Measurements from ENCODE around the gene MBLAC2. TPM values are rescaled to one million over a fixed set of nuclear protein-coding genes. Genes with fewer than 3 reads are reported as not detected.

MBLAC2 gene
- total RNA-seq, 1 experiment from 2014 or later: 5.7 TPM

DNA sequence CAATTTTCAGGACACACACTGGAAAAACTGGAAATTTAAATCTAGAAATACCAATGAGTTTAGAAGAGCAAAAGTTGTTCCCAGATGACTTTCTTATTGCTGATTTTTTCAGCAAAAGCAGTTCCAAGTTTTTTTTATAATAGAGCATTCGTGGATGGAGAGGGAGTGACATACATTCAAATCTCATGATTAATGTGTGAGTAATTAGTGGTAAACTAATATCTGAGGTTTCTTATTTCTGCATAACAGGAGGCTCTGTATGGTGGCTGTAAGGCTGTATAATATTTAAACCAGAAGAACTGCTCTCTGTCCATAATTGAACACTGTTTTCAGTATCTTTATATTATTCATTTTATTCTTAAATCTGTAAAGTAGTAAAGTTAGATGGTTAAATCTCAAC is 29.0 kb upstream of the MBLAC2 start:
- no peak overlapping the region for H3K4me2 ChIP-seq (ENCODE audit: low read length)
- no peaks in the 10 kb centered on the region for H3K79me2 ChIP-seq (ENCODE audit: insufficient read depth, low read length)
- H3K9me3 ChIP-seq (ENCODE audit: control insufficient read depth in 1 of 2, insufficient read depth in 1 of 2, low read depth in 1 of 2, low read length in 2 of 2): no peaks in the 10 kb centered on the region
- RAD21 ChIA-PET (ENCODE audit: low non-redundant PET in 1 of 2, low total read pairs in 2 of 2, uncharacterized antibody in 2 of 2, unreplicated experiment in 2 of 2): no interaction called here
- H3K4me3 ChIP-seq (replicated peaks in 1 of 2; ENCODE audit: low read depth in 1 of 2, low read length in 2 of 2): no peak overlapping the region
- no TSS peak for BruUV-seq (replicated peaks)
- no peak overlapping the region for H3K9ac ChIP-seq (ENCODE audit: low read length)
- H4K20me1 ChIP-seq (ENCODE audit: insufficient read depth): no peaks in the 10 kb centered on the region
- no peak overlapping the region for H3K27ac ChIP-seq (ENCODE audit: low read depth, low read length)
- no peak for ATAC-seq
- H3K9me2 ChIP-seq (ENCODE audit: insufficient read depth): no peaks in the 10 kb centered on the region
- no peaks in the 10 kb centered on the region for H3K4me1 ChIP-seq (ENCODE audit: control insufficient read depth in 1 of 2, insufficient read depth in 2 of 2, low read length in 2 of 2)
- POLR2A ChIA-PET: no interaction called here
- 0 out of 4 replicates have a peak, but pooled peaks cover 0 to 5% of the 10 kb centered on the region in 2 experiments for H3K36me3 ChIP-seq (ENCODE audit: control insufficient read depth in 1 of 2, insufficient read depth in 2 of 2, low read length in 2 of 2)
- no peak overlapping the region for H2AFZ ChIP-seq (ENCODE audit: low read depth, low read length, poor library complexity, severe bottlenecking)
- no peak for TF ChIP-seq RAD21 (IDR thresholded peaks at IDR 0.05; ENCODE audit: low read depth)
- TF ChIP-seq TCF7L2 (IDR thresholded peaks at IDR 0.05; ENCODE audit: borderline replicate concordance, extremely low read depth, insufficient read depth, insufficient read length): no peak
- TF ChIP-seq YY1 (IDR thresholded peaks at IDR 0.05; ENCODE audit: extremely low read depth, insufficient replicate concordance, low read depth, low read length): no peak
- no peak for TF ChIP-seq JUND (IDR thresholded peaks at IDR 0.05)
- TF ChIP-seq EZH2phosphoT487 (IDR thresholded peaks at IDR 0.05; ENCODE audit: borderline replicate concordance): no peak
- intact Hi-C loops (cut with micrococcal nuclease): no loop called here
- no peak for DNase-seq (ENCODE audit: low read depth, low spot score)
- CTCF ChIA-PET: no interaction called here
- no peaks in the 10 kb centered on the region for H3K27me3 ChIP-seq (ENCODE audit: insufficient read depth, low read length)

DNA sequence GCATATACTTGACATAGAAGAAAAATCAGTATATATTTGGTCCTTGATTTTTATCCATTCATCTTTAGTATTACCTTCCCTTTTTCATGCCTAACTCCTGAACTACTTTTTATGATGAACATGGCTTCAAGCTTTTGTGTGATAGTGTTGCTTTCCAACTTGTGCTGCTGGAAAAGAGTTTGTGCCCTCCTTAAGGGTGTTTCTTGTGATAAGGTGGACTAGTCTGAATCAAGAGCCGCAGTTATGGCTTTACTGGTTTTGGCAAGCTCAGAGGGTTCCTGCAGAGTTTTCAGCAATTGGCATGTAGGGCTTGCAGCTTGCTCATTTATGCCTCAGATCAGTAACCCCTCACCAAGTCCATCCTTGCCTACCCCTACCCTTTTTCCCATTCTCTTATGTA is 20.6 kb upstream of the MBLAC2 start:
- ChIA-PET POLR2A (no interaction called here), CTCF (no interaction called here), RAD21 (ENCODE audit: low non-redundant PET in 1 of 2, low total read pairs in 2 of 2, uncharacterized antibody in 2 of 2, unreplicated experiment in 2 of 2) (no interaction called here)
- TF ChIP-seq, protein P1, sequence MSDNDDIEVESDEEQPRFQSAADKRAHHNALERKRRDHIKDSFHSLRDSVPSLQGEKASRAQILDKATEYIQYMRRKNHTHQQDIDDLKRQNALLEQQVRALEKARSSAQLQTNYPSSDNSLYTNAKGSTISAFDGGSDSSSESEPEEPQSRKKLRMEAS (IDR thresholded peaks at IDR 0.05): no peak
- TF ChIP-seq SRF (IDR thresholded peaks at IDR 0.05; ENCODE audit: low read depth): no peak
- TF ChIP-seq YY1 (IDR thresholded peaks at IDR 0.05; ENCODE audit: extremely low read depth, insufficient replicate concordance, low read depth, low read length): no peak
- TF ChIP-seq, protein P2, sequence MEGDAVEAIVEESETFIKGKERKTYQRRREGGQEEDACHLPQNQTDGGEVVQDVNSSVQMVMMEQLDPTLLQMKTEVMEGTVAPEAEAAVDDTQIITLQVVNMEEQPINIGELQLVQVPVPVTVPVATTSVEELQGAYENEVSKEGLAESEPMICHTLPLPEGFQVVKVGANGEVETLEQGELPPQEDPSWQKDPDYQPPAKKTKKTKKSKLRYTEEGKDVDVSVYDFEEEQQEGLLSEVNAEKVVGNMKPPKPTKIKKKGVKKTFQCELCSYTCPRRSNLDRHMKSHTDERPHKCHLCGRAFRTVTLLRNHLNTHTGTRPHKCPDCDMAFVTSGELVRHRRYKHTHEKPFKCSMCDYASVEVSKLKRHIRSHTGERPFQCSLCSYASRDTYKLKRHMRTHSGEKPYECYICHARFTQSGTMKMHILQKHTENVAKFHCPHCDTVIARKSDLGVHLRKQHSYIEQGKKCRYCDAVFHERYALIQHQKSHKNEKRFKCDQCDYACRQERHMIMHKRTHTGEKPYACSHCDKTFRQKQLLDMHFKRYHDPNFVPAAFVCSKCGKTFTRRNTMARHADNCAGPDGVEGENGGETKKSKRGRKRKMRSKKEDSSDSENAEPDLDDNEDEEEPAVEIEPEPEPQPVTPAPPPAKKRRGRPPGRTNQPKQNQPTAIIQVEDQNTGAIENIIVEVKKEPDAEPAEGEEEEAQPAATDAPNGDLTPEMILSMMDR (IDR thresholded peaks at IDR 0.05 in 2 of 3, conservative IDR thresholded peaks at IDR 0.05 in 1 of 3; ENCODE audit: borderline replicate concordance in 1 of 3, insufficient read depth in 1 of 3, low read depth in 2 of 3, low read length in 2 of 3): no peak
- TF ChIP-seq, protein P3, sequence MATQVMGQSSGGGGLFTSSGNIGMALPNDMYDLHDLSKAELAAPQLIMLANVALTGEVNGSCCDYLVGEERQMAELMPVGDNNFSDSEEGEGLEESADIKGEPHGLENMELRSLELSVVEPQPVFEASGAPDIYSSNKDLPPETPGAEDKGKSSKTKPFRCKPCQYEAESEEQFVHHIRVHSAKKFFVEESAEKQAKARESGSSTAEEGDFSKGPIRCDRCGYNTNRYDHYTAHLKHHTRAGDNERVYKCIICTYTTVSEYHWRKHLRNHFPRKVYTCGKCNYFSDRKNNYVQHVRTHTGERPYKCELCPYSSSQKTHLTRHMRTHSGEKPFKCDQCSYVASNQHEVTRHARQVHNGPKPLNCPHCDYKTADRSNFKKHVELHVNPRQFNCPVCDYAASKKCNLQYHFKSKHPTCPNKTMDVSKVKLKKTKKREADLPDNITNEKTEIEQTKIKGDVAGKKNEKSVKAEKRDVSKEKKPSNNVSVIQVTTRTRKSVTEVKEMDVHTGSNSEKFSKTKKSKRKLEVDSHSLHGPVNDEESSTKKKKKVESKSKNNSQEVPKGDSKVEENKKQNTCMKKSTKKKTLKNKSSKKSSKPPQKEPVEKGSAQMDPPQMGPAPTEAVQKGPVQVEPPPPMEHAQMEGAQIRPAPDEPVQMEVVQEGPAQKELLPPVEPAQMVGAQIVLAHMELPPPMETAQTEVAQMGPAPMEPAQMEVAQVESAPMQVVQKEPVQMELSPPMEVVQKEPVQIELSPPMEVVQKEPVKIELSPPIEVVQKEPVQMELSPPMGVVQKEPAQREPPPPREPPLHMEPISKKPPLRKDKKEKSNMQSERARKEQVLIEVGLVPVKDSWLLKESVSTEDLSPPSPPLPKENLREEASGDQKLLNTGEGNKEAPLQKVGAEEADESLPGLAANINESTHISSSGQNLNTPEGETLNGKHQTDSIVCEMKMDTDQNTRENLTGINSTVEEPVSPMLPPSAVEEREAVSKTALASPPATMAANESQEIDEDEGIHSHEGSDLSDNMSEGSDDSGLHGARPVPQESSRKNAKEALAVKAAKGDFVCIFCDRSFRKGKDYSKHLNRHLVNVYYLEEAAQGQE (IDR thresholded peaks at IDR 0.05; ENCODE audit: low read depth): no peak
- no peak for TF ChIP-seq EGR1 (IDR thresholded peaks at IDR 0.05; ENCODE audit: low read depth)
- no peak for TF ChIP-seq SP1 (IDR thresholded peaks at IDR 0.05; ENCODE audit: low read depth)
- TF ChIP-seq ZFX (IDR thresholded peaks at IDR 0.05): no peak
- TF ChIP-seq, protein P4, sequence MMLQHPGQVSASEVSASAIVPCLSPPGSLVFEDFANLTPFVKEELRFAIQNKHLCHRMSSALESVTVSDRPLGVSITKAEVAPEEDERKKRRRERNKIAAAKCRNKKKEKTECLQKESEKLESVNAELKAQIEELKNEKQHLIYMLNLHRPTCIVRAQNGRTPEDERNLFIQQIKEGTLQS (IDR thresholded peaks at IDR 0.05): no peak
- H2AFZ ChIP-seq (ENCODE audit: low read depth, low read length, poor library complexity, severe bottlenecking): no peak overlapping the region
- no peak for ATAC-seq
- no TSS peak for BruUV-seq (replicated peaks)
- peaks cover 6 to 12% of the 10 kb centered on the region in 2 experiments; a peak in 3 of 4 replicates for H3K36me3 ChIP-seq (ENCODE audit: control insufficient read depth in 1 of 2, insufficient read depth in 2 of 2, low read length in 2 of 2)
- no peaks in the 10 kb centered on the region for H3K4me1 ChIP-seq (ENCODE audit: control insufficient read depth in 1 of 2, insufficient read depth in 2 of 2, low read length in 2 of 2)
- H3K27ac ChIP-seq (ENCODE audit: low read depth, low read length): no peak overlapping the region
- no peaks in the 10 kb centered on the region for H4K20me1 ChIP-seq (ENCODE audit: insufficient read depth)
- DNase-seq (ENCODE audit: low read depth, low spot score): no peak
- no peaks in the 10 kb centered on the region for H3K9me2 ChIP-seq (ENCODE audit: insufficient read depth)
- intact Hi-C loops (cut with micrococcal nuclease): no loop called here
- no peaks in the 10 kb centered on the region for H3K79me2 ChIP-seq (ENCODE audit: insufficient read depth, low read length)
- no peak overlapping the region for H3K4me3 ChIP-seq (replicated peaks in 1 of 2; ENCODE audit: low read depth in 1 of 2, low read length in 2 of 2)
- H3K9me3 ChIP-seq (ENCODE audit: control insufficient read depth in 1 of 2, insufficient read depth in 1 of 2, low read depth in 1 of 2, low read length in 2 of 2): no peaks in the 10 kb centered on the region
- H3K9ac ChIP-seq (ENCODE audit: low read length): no peak overlapping the region
- H3K4me2 ChIP-seq (ENCODE audit: low read length): no peak overlapping the region
- H3K27me3 ChIP-seq (ENCODE audit: insufficient read depth, low read length): no peaks in the 10 kb centered on the region
